BJ (cell line): ENCODE results near the gene EFNA4. TPM values are rescaled to one million over a fixed set of nuclear protein-coding genes. Genes with fewer than 3 reads are reported as not detected.
A peak's percentile ranks its signal among the peaks of the same experiment; 100 is the strongest.

Experiments used
- CTCF ChIA-PET: fragments of 350-600 bp; formaldehyde crosslinking; extraction: SDS; loops from one replicate; lab custom pipeline; 2021; ENCODE audit warnings: antibody characterized with exemption, inconsistent platforms; lab: Yijun Ruan, JAX
- POLR2A ChIA-PET: fragments of 300-600 bp; sonication (Branson Sonifier 250); formaldehyde crosslinking; extraction: SDS; loops from one replicate; lab custom pipeline; 2021; ENCODE audit warnings: antibody characterized with exemption; lab: Charles Lee
- DNase-seq: peaks from one replicate; pipeline ENCODE4 v3.0.0-alpha.2; 2011; ENCODE audit warnings: low read depth
- H3K27me3 ChIP-seq: 2 replicates; pipeline ENCODE4 v1.6.0; 2011; ENCODE audit warnings: low read length; ENCODE audit not compliant: control insufficient read depth, insufficient read depth
- H3K36me3 ChIP-seq: 2 replicates; pipeline ENCODE4 v1.5.1; 2011; ENCODE audit warnings: low read length; ENCODE audit not compliant: control insufficient read depth, insufficient read depth
- H3K4me3 ChIP-seq: 2 replicates; pipeline ENCODE4 v1.5.1; 2011; ENCODE audit warnings: low read depth, mild to moderate bottlenecking, control low read depth, low read length
- polyA plus RNA-seq: library from polyadenylated mRNA; depleted of rRNA; stranded (reverse); fragments of >200 nt; gene quantifications from 2 replicates; pipeline ENCODE4 v1.2.3, GENCODE V29; 2011
- TF ChIP-seq, protein P1 (sequence below): IDR thresholded peaks from 2 replicates; pipeline ENCODE4 v1.5.1; 2011; ENCODE audit warnings: low read depth, mild to moderate bottlenecking, control low read depth, inconsistent platforms, low read length, moderate library complexity; ENCODE audit not compliant: insufficient read depth

The EFNA4 gene
- polyA plus RNA-seq, 1 experiment = 12.4 TPM

DNA sequence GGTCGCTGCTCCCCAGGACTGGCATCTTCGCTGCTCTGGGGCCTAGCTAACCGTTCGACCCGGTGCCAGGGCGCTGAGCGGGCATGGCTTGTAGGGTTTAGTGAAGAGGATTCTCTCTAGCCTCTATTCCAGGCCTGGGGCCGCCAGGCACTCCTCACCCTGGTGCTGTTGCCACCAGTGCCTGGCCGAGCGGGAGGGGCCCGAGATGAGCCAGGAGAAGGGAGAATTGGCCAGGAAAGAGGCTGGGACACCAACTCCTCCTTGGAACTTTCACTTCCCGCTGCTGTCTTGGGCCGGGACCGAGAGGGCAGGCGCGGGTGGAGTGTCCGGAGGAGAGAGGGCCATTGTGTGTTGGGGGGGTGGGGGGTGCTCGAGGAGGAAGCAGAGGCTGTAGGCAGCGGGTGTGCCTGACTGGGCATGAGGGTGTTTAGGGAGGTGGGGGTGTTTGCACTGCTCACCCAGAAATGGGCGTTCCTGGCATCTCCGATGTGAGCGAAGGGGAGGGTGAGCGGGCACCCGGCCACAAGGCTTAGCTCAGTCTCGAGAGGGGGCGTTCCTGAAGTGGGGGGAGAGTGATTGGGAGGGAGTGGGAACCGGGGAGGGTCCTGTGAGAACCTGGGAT, 11.7 kb upstream of the EFNA4 start:
- DNase-seq = no peak
- ChIA-PET CTCF (interaction anchor here (0.7 to 14.3 kb wide), 17 partner anchors 9 to 121 kb away, joined by 3 to 168 read pairs (median 7); partner anchors contain the start of genes DCST1, DCST2, EFNA4 and KRTCAP2), POLR2A (no interaction called here)
- no peaks in the 10 kb centered on the region for H3K27me3 ChIP-seq
- peak overlapping the region; percentile 68 for H3K4me3 ChIP-seq
- H3K36me3 ChIP-seq = peaks cover 11% of the 10 kb centered on the region
- TF ChIP-seq, protein P1, sequence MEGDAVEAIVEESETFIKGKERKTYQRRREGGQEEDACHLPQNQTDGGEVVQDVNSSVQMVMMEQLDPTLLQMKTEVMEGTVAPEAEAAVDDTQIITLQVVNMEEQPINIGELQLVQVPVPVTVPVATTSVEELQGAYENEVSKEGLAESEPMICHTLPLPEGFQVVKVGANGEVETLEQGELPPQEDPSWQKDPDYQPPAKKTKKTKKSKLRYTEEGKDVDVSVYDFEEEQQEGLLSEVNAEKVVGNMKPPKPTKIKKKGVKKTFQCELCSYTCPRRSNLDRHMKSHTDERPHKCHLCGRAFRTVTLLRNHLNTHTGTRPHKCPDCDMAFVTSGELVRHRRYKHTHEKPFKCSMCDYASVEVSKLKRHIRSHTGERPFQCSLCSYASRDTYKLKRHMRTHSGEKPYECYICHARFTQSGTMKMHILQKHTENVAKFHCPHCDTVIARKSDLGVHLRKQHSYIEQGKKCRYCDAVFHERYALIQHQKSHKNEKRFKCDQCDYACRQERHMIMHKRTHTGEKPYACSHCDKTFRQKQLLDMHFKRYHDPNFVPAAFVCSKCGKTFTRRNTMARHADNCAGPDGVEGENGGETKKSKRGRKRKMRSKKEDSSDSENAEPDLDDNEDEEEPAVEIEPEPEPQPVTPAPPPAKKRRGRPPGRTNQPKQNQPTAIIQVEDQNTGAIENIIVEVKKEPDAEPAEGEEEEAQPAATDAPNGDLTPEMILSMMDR = no peak

DNA sequence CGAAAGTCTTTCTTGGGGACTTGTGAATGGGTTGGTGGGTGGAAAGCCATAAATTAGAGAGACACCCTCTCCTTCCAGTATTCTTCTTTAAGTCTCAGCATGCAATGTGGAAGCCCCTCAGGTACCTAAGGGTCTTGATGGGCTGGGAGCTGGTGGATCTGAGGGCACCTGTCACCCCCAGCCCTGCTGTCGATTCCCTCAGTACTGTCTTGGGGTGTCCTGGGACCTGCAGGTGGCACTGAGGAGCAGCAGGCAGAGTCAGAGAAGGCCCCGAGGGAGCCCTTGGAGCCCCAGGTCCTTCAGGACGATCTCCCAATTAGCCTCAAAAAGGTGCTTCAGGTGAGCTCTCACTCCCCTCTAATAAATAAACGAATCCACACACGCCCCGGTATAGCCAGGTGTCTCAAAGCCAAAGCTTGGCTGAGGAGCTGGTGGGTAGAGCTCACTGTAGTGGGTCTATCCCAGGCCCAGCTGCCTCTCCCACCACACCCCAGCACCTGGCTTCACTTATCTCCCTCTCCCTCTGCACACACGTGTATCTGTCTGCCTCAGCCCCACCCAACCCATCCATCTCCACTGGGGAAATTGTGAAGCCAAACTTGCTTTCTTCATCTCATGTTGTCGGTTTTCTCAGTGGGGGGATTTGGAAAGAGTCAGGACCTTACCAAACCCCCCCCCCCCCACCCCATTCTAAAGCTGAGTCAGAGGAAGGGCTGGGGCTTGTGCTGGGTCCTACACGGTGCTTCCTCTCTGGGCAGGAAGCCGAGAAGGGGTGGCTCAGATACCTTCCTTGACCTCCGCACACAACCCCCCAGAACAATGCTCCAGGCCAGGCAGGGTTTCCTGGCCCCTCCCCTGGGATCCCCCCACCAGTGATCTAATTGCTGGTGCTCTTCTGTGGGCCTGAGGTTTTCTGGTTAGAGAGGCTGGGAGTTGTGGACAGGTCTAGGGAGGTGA, 10.8 kb upstream of the EFNA4 start:
- no peak for DNase-seq
- H3K36me3 ChIP-seq = peaks cover 14% of the 10 kb centered on the region
- TF ChIP-seq, protein P1 = peak; percentile 55
- H3K4me3 ChIP-seq = peak overlapping the region; percentile 68
- no peaks in the 10 kb centered on the region for H3K27me3 ChIP-seq
- ChIA-PET POLR2A (no interaction called here), CTCF (interaction anchor here (0.7 to 14.3 kb wide), 11 partner anchors 8 to 120 kb away, joined by 3 to 168 read pairs (median 10); partner anchors contain the start of genes EFNA4, KRTCAP2, LENEP and PBXIP1)

DNA sequence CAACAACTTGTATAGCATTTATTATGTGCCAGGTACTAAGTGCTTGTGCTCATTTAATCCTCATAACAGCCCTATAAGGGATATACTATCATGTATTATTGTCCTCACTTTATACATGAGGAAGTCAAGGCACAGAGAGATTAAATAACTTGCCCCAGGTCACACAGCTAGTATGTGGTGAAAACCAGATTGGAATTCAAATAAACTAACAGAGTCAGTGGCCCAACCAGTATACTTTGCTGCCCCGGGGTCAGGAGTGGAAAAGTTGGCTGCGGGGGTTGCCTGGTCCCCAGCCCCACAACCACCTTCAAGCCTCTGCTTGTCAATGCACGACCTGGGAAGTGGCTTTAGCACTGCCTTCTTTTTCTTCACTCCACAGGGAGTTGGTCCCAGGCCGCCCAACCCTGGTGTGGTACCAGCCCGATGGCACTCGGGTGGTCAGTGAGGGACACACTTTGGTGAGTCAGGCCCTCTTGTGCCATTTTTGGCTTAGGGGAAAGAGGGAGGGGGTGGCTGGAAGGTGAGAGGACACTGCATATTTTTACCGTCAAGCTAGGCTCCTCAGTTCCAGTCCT, 9.9 kb upstream of the EFNA4 start:
- Histone ChIP-seq H3K36me3 (peaks cover 19% of the 10 kb centered on the region), H3K4me3 (no peak overlapping the region), H3K27me3 (no peaks in the 10 kb centered on the region)
- TF ChIP-seq, protein P1 = no peak
- ChIA-PET POLR2A (no interaction called here), CTCF (interaction anchor here (1.7 to 14.3 kb wide), 7 partner anchors 7 to 119 kb away, joined by 5 to 168 read pairs (median 15); partner anchors contain the start of genes EFNA4 and KRTCAP2)
- no peak for DNase-seq

DNA sequence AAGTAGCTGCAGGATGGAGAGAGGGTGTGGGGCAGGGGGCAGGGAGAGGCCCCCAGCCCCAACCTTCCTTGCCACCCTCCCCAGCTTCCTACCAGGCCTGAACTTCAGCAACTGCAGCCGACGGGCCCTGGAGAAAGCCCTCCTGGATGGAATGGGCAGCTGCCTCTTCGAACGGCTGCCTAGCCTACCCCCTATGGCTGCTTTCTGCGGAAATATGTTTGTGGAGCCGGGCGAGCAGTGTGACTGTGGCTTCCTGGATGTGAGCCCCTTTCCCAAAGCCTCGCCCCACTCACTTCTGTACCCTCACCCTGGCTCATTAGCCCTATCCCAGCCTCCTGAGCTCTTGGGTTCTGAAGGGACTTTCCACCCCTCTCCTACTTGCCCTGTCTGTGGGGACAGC, 6.4 kb upstream of the EFNA4 start:
- POLR2A ChIA-PET = no interaction called here
- Histone ChIP-seq H3K4me3 (no peak overlapping the region), H3K36me3 (peaks cover 20% of the 10 kb centered on the region), H3K27me3 (no peaks in the 10 kb centered on the region)
- no peak for DNase-seq
- CTCF ChIA-PET = interaction anchor here (0.8 to 17.0 kb wide), 3 partner anchors 15 to 34 kb away, joined by 3 to 168 read pairs (median 147); no protein-coding TSS in a partner anchor
- TF ChIP-seq, protein P1 = no peak
